ENCODE data around the gene OTUB2. TPM values are rescaled to one million over a fixed set of nuclear protein-coding genes. Genes with fewer than 3 reads are reported as not detected.

Gene OTUB2
- total RNA-seq, 1 experiment from 2014 or later = 3.4 TPM

- H3K27ac ChIP-seq (ENCODE audit: low read length) = no peak overlapping the region
- no peak for TF ChIP-seq TCF7L2 (IDR thresholded peaks at IDR 0.05; ENCODE audit: low read depth, low read length)
- TF ChIP-seq POLR2AphosphoS5 (IDR thresholded peaks at IDR 0.05; ENCODE audit: low read depth, low read length) = no peak
- no peak for TF ChIP-seq SIN3A (IDR thresholded peaks at IDR 0.05; ENCODE audit: borderline replicate concordance, insufficient read depth, low read depth, low read length)
- TF ChIP-seq REST (IDR thresholded peaks at IDR 0.05; ENCODE audit: insufficient read depth in 1 of 2, low read depth in 2 of 2, low read length in 1 of 2) = no peak
- no peak for TF ChIP-seq CTCF (IDR thresholded peaks at IDR 0.05)
- no peaks in the 10 kb centered on the region for H3K27me3 ChIP-seq (ENCODE audit: control insufficient read depth, insufficient read depth, low read length)
- no peaks in the 10 kb centered on the region for H3K9me3 ChIP-seq (ENCODE audit: control insufficient read depth, insufficient read depth, low read depth, low read length)
- CTCF ChIA-PET = no interaction called here
- POLR2A ChIA-PET = no interaction called here
- BruUV-seq (replicated peaks) = no TSS peak
- H3K36me3 ChIP-seq (ENCODE audit: control insufficient read depth, insufficient read depth, low read length) = no peaks in the 10 kb centered on the region
- H3K4me3 ChIP-seq (ENCODE audit: low read depth in 2 of 2, low read length in 2 of 2) = no peak overlapping the region
- DNase-seq (ENCODE audit: low read depth, low spot score) (no peak), ATAC-seq (no peak)
- no peaks in the 10 kb centered on the region for H3K4me1 ChIP-seq (ENCODE audit: control insufficient read depth, insufficient read depth, low read length)
- intact Hi-C loops (cut with micrococcal nuclease; ENCODE audit: unreplicated experiment) = no loop called here
- in situ Hi-C loops (cut with HindIII; ENCODE audit: low pct_unique_long_range_greater_than_20kb, low sequenced_read_pairs) = no loop called here
Observed at GRCh38 chr14:94011795-94012194, 14.3 kb upstream of the OTUB2 start.

- POLR2A ChIA-PET = no interaction called here
- CTCF ChIA-PET = no interaction called here
Observed at GRCh38 chr14:94014382-94014781, 11.8 kb upstream of the OTUB2 start.

More at GRCh38 chr14:94014382-94014781, 11.8 kb upstream of the OTUB2 start:
- no peak for TF ChIP-seq SIN3A (IDR thresholded peaks at IDR 0.05; ENCODE audit: borderline replicate concordance, insufficient read depth, low read depth, low read length)
- TF ChIP-seq REST (IDR thresholded peaks at IDR 0.05; ENCODE audit: insufficient read depth in 1 of 2, low read depth in 2 of 2, low read length in 1 of 2) = no peak
- TF ChIP-seq POLR2AphosphoS5 (IDR thresholded peaks at IDR 0.05; ENCODE audit: low read depth, low read length) = no peak
- TF ChIP-seq TCF7L2 (IDR thresholded peaks at IDR 0.05; ENCODE audit: low read depth, low read length) = no peak
- no peak for TF ChIP-seq CTCF (IDR thresholded peaks at IDR 0.05)
- H3K4me3 ChIP-seq (ENCODE audit: low read depth in 2 of 2, low read length in 2 of 2) = no peak overlapping the region
- no peaks in the 10 kb centered on the region for H3K4me1 ChIP-seq (ENCODE audit: control insufficient read depth, insufficient read depth, low read length)
- in situ Hi-C loops (cut with HindIII; ENCODE audit: low pct_unique_long_range_greater_than_20kb, low sequenced_read_pairs) = no loop called here
- no peaks in the 10 kb centered on the region for H3K27me3 ChIP-seq (ENCODE audit: control insufficient read depth, insufficient read depth, low read length)
- ATAC-seq = no peak
- intact Hi-C loops (cut with micrococcal nuclease; ENCODE audit: unreplicated experiment) = no loop called here
- H3K36me3 ChIP-seq (ENCODE audit: control insufficient read depth, insufficient read depth, low read length) = no peaks in the 10 kb centered on the region
- BruUV-seq (replicated peaks) = no TSS peak
- no peaks in the 10 kb centered on the region for H3K9me3 ChIP-seq (ENCODE audit: control insufficient read depth, insufficient read depth, low read depth, low read length)
- DNase-seq (ENCODE audit: low read depth, low spot score) = no peak
- H3K27ac ChIP-seq (ENCODE audit: low read length) = no peak overlapping the region
